PC-9 (cell line): ENCODE measurements around the gene GNAQ.

Experiments used
- EZH2 ChIP-seq: fragments of 200-600 bp; sonication (generic); IDR thresholded peaks from 2 replicates; pipeline ENCODE4 v1.8.0; 2017; ENCODE audit warnings: antibody characterized with exemption, low read depth
- TF ChIP-seq, protein P1 (sequence below): fragments of 200-600 bp; sonication (generic); conservative IDR thresholded peaks from 2 replicates; pipeline ENCODE4 v1.6.1; 2017; ENCODE audit warnings: mixed run types, antibody characterized with exemption, mild to moderate bottlenecking, moderate library complexity

GRCh38 chr9:77981332-77981731, 50.3 kb downstream of the GNAQ start:
- TF ChIP-seq, protein P1, sequence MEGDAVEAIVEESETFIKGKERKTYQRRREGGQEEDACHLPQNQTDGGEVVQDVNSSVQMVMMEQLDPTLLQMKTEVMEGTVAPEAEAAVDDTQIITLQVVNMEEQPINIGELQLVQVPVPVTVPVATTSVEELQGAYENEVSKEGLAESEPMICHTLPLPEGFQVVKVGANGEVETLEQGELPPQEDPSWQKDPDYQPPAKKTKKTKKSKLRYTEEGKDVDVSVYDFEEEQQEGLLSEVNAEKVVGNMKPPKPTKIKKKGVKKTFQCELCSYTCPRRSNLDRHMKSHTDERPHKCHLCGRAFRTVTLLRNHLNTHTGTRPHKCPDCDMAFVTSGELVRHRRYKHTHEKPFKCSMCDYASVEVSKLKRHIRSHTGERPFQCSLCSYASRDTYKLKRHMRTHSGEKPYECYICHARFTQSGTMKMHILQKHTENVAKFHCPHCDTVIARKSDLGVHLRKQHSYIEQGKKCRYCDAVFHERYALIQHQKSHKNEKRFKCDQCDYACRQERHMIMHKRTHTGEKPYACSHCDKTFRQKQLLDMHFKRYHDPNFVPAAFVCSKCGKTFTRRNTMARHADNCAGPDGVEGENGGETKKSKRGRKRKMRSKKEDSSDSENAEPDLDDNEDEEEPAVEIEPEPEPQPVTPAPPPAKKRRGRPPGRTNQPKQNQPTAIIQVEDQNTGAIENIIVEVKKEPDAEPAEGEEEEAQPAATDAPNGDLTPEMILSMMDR: no peak
- no peak for TF ChIP-seq EZH2
